H1 (cell line): Measurements from ENCODE around the gene ADIPOR1. TPM values are rescaled to one million over a fixed set of nuclear protein-coding genes. Genes with fewer than 3 reads are reported as not detected.

ENCODE experiments used
- BCL11A ChIP-seq, 2 experiments: IDR thresholded peaks; one replicate each; pipeline ENCODE4 v1.6.1; 2011; ENCODE audit warnings: low read depth in 2 of 2, low read length in 2 of 2, mild to moderate bottlenecking in 2 of 2
- CEBPB ChIP-seq: IDR thresholded peaks from 2 replicates; pipeline ENCODE4 v1.6.1; 2012; ENCODE audit warnings: low read depth, low read length
- JUN ChIP-seq: IDR thresholded peaks from 2 replicates; pipeline ENCODE4 v1.6.1; 2011; ENCODE audit warnings: low read depth, mild to moderate bottlenecking, improper control_type of control experiment, low read length
- RAD21 ChIP-seq, 2 experiments: IDR thresholded peaks in 1 of 2; conservative IDR thresholded peaks in 1 of 2; 2 replicates each; pipeline ENCODE4 v1.6.1; 2011; ENCODE audit warnings: low read depth in 2 of 2, low read length in 2 of 2, improper control_type of control experiment in 1 of 2, inconsistent platforms in 1 of 2, mild to moderate bottlenecking in 1 of 2, moderate library complexity in 1 of 2
- SAP30 ChIP-seq: fragments of 300-600 bp; sonication (generic); IDR thresholded peaks from 2 replicates; pipeline ENCODE4 v1.7.1; 2012; ENCODE audit warnings: low read length, moderate library complexity, mild to moderate bottlenecking, inconsistent platforms; ENCODE audit not compliant: insufficient read depth, insufficient replicate concordance
- SIRT6 ChIP-seq: IDR thresholded peaks from one replicate; pipeline ENCODE4 v1.7.1; 2012; ENCODE audit warnings: low read length, inconsistent platforms
- SRF ChIP-seq: IDR thresholded peaks from 2 replicates; pipeline ENCODE4 v1.6.1; 2011; ENCODE audit warnings: mild to moderate bottlenecking, low read depth, low read length, moderate library complexity
- SUZ12 ChIP-seq: fragments of 200-600 bp; sonication (generic); IDR thresholded peaks from 2 replicates; pipeline ENCODE4 v1.6.1; 2012; ENCODE audit warnings: mild to moderate bottlenecking, inconsistent platforms, low read length, moderate library complexity, mixed read lengths
- polyA plus RNA-seq, 7 experiments: library from polyadenylated mRNA; depleted of rRNA in 3 of 7; stranded (reverse) in 5 of 7; unstranded in 2 of 7; fragments of >200 nt in 5 of 7; fragments of 200-250 nt in 2 of 7; gene quantifications; 1 replicate in 5 of 7; 2 replicates in 1 of 7; 4 replicates in 1 of 7; pipeline versions ENCODE4 v1.2.1 to v1.2.3, GENCODE V29; 2011 to 2013; ENCODE audit warnings: missing spikeins in 2 of 7, mixed read lengths in 2 of 7
- total RNA-seq: library from RNA; stranded (reverse); fragmentation: NEBNext Ultra II Directional; extraction: Animal tissue kit (Norgen Biotek cat#: 25700); gene quantifications from 2 replicates; pipeline ENCODE4 v1.2.1, GENCODE V29; 2021
- TF ChIP-seq, protein P1 (sequence below), 3 experiments: IDR thresholded peaks; 1 replicate in 2 of 3; 2 replicates in 1 of 3; pipeline versions ENCODE4 v1.5.1 to v1.6.1; 2011; ENCODE audit warnings: low read length in 3 of 3, mild to moderate bottlenecking in 3 of 3, inconsistent platforms in 2 of 3, low read depth in 1 of 3, moderate library complexity in 1 of 3; ENCODE audit not compliant: insufficient read depth in 1 of 3; ENCODE audit errors: control extremely low read depth in 1 of 3
- TF ChIP-seq, protein P2 (sequence below): IDR thresholded peaks from 2 replicates; pipeline ENCODE4 v1.6.1; 2011; ENCODE audit warnings: low read length, improper control_type of control experiment
- TF ChIP-seq, protein P3 (sequence below): IDR thresholded peaks from 2 replicates; pipeline ENCODE4 v1.6.1; 2012; ENCODE audit warnings: inconsistent platforms

The ADIPOR1 gene
- total and polyA plus RNA-seq, 2 of the 8 experiments (the other 6 are each of a cell fraction or from before 2014, with no cell fraction given): 69.8 to 118 TPM

DNA sequence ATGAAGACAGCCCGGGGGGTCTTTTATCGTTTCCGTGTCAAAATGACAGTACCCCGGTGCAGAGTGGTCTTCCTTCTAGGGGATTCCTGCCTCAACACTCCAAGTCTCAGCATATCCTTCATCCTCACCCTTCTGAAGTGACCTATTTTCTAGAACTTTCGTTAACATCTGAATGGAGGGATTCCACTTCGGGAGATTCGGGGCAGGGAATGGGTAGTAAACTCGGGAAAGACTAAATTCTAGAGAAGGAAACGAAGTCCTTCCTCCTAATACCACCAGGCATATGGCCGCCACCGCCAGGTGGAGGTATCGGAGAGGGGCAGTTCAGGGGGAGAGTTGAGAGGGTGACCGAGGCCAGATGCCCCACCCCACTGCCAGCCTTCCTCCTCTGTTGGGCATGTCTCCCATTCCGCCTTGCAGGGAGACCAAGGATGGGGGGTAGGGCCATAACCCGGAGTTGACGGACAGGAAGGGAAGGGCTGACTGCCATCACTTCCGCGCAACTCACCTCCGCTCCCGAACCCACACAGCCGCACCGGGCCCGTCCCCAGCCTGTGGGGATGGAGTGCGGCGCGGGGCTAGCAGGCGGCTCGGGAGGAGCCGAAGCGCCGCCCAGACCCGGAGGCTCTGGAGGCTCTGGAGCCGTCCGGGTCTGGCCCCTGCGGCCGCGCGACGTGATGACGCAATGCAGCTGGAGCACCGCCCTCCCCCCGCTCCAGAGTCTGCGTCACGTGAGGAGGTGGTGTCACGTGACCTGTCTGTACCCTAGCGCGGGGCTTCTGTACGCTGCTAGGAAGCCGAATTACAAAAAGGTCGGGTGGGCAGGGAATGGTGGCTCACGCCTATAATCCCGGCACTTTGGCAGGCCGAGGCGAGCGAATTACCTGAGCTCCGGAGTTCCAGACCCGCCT, 31.3 kb downstream of the ADIPOR1 start, which contains the start of gene KLHL12 (continued):
- TF ChIP-seq, protein P1, sequence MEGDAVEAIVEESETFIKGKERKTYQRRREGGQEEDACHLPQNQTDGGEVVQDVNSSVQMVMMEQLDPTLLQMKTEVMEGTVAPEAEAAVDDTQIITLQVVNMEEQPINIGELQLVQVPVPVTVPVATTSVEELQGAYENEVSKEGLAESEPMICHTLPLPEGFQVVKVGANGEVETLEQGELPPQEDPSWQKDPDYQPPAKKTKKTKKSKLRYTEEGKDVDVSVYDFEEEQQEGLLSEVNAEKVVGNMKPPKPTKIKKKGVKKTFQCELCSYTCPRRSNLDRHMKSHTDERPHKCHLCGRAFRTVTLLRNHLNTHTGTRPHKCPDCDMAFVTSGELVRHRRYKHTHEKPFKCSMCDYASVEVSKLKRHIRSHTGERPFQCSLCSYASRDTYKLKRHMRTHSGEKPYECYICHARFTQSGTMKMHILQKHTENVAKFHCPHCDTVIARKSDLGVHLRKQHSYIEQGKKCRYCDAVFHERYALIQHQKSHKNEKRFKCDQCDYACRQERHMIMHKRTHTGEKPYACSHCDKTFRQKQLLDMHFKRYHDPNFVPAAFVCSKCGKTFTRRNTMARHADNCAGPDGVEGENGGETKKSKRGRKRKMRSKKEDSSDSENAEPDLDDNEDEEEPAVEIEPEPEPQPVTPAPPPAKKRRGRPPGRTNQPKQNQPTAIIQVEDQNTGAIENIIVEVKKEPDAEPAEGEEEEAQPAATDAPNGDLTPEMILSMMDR (IDR thresholded peaks at IDR 0.05; ENCODE audit: control extremely low read depth in 1 of 3, insufficient read depth in 1 of 3, low read depth in 1 of 3, low read length in 3 of 3): peak; percentile 69 to 78 (median 69)
- TF ChIP-seq, protein P2, sequence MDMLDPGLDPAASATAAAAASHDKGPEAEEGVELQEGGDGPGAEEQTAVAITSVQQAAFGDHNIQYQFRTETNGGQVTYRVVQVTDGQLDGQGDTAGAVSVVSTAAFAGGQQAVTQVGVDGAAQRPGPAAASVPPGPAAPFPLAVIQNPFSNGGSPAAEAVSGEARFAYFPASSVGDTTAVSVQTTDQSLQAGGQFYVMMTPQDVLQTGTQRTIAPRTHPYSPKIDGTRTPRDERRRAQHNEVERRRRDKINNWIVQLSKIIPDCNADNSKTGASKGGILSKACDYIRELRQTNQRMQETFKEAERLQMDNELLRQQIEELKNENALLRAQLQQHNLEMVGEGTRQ: peak; percentile 100
- peak; percentile 29; the same call in 1 of the 2 replicates for TF ChIP-seq JUN
- no peak for TF ChIP-seq SUZ12
- peak; percentile 66 for TF ChIP-seq SRF
- TF ChIP-seq, protein P3, sequence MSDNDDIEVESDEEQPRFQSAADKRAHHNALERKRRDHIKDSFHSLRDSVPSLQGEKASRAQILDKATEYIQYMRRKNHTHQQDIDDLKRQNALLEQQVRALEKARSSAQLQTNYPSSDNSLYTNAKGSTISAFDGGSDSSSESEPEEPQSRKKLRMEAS: peak; percentile 81
- peak; percentile 86 for TF ChIP-seq SAP30
- TF ChIP-seq SIRT6: no peak
- peak; percentile 97 for TF ChIP-seq CEBPB
- TF ChIP-seq RAD21 (IDR thresholded peaks at IDR 0.05 in 1 of 2, conservative IDR thresholded peaks at IDR 0.05 in 1 of 2; ENCODE audit: low read depth in 2 of 2, low read length in 2 of 2): peak; percentile 41 to 52
- TF ChIP-seq BCL11A (IDR thresholded peaks at IDR 0.05; ENCODE audit: low read depth in 2 of 2, low read length in 2 of 2): no peak
